ENCODE results near the gene LHPP. TPM values are rescaled to one million over a fixed set of nuclear protein-coding genes. Genes with fewer than 3 reads are reported as not detected.

Gene LHPP
- total RNA-seq, 2 donors from 2014 or later: 4.9 to 9.9 TPM

- no peak for ATAC-seq
These were observed 48.4 kb downstream of the LHPP start for GRCh38 chr10:124509880-124510632.

GRCh38 chr10:124510759-124511158 is 49.1 kb downstream of the LHPP start:
- intact Hi-C loops (cut with DNase I): no loop called here
- Histone ChIP-seq H3K27me3 (no peaks in the 10 kb centered on the region), H3K27ac (no peak overlapping the region), H3K36me3 (replicated peaks in 1 of 2; ENCODE audit: insufficient read depth in 1 of 2, low read depth in 2 of 2) (no peaks in the 10 kb centered on the region), H3K9me3 (no peaks in the 10 kb centered on the region), H3K4me1 (no peaks in the 10 kb centered on the region), H3K4me3 (no peak overlapping the region)
- WGBS, 2 donors: 87 to 93% methylated on average over 4 to 10 of the region's 10 CpGs
- ATAC-seq: no peak
- DNase-seq: no peak
- no peak for TF ChIP-seq POLR2A (IDR thresholded peaks at IDR 0.05)

More at GRCh38 chr10:124509880-124510632, 48.4 kb downstream of the LHPP start:
- no peaks in the 10 kb centered on the region for H3K36me3 ChIP-seq (replicated peaks in 1 of 2; ENCODE audit: insufficient read depth in 1 of 2, low read depth in 2 of 2)
- H3K4me1 ChIP-seq: no peaks in the 10 kb centered on the region
- DNase-seq: no peak
- H3K27me3 ChIP-seq: no peaks in the 10 kb centered on the region
- intact Hi-C loops (cut with DNase I): no loop called here
- TF ChIP-seq, protein P1, sequence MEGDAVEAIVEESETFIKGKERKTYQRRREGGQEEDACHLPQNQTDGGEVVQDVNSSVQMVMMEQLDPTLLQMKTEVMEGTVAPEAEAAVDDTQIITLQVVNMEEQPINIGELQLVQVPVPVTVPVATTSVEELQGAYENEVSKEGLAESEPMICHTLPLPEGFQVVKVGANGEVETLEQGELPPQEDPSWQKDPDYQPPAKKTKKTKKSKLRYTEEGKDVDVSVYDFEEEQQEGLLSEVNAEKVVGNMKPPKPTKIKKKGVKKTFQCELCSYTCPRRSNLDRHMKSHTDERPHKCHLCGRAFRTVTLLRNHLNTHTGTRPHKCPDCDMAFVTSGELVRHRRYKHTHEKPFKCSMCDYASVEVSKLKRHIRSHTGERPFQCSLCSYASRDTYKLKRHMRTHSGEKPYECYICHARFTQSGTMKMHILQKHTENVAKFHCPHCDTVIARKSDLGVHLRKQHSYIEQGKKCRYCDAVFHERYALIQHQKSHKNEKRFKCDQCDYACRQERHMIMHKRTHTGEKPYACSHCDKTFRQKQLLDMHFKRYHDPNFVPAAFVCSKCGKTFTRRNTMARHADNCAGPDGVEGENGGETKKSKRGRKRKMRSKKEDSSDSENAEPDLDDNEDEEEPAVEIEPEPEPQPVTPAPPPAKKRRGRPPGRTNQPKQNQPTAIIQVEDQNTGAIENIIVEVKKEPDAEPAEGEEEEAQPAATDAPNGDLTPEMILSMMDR (IDR thresholded peaks at IDR 0.05): no peak
- no peak for TF ChIP-seq POLR2A (IDR thresholded peaks at IDR 0.05)
- H3K27ac ChIP-seq: no peak overlapping the region
- 92 to 95% methylated on average over 22 to 26 of the region's 27 CpGs for WGBS, 2 donors
- H3K4me3 ChIP-seq: no peak overlapping the region
- H3K9me3 ChIP-seq: no peaks in the 10 kb centered on the region

DNA sequence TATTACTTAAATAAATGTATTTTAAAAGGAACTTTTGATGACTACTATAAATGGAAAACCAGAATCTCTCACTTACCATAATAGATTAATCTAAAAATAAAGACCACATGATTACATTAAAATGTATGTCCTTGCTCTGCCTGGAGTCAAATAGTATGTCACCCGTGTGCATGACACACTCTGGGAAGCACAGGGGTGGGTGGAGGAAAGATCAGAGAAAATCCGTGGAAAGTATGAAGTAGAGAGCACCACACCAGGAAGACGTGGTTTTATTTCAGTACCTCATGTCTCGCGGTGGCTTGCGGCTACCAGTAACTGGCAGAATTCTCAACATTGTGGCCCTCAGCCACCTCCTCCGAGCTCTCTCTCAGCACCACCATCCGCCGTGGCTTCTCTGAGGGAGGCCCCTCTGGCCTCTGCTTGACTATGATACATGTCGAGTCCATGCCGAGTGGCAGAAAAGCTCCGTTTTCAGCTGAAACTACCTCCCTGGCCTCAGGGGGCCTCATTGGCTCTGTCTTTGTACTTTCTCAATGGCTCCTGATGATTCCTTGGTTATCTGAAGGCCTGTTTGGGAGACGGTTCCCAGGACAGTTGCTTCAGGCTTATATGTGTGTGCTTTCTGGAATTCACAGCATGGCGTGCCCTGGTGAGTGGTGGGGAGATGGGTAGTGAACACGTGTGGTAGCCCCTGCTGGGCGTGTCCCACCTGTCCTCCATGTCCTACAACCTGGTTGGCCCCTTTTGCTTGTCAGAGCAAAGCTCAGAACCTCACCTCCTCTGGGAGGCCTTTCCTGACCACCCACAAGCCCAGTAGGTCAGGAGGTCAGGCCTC is 49.8 kb downstream of the LHPP start:
- H3K9me3 ChIP-seq: no peaks in the 10 kb centered on the region
- TF ChIP-seq POLR2A (IDR thresholded peaks at IDR 0.05): no peak
- TF ChIP-seq, protein P1 (IDR thresholded peaks at IDR 0.05): no peak
- intact Hi-C loops (cut with DNase I): no loop called here
- 89 to 90% methylated on average over 15 to 16 of the region's 16 CpGs for WGBS, 2 donors
- H3K4me3 ChIP-seq: no peak overlapping the region
- no peaks in the 10 kb centered on the region for H3K36me3 ChIP-seq (replicated peaks in 1 of 2; ENCODE audit: insufficient read depth in 1 of 2, low read depth in 2 of 2)
- H3K27me3 ChIP-seq: no peaks in the 10 kb centered on the region
- DNase-seq (peak in 1 of 4 donors; percentile 2), ATAC-seq (no peak)
- no peak overlapping the region for H3K27ac ChIP-seq
- no peaks in the 10 kb centered on the region for H3K4me1 ChIP-seq

DNA sequence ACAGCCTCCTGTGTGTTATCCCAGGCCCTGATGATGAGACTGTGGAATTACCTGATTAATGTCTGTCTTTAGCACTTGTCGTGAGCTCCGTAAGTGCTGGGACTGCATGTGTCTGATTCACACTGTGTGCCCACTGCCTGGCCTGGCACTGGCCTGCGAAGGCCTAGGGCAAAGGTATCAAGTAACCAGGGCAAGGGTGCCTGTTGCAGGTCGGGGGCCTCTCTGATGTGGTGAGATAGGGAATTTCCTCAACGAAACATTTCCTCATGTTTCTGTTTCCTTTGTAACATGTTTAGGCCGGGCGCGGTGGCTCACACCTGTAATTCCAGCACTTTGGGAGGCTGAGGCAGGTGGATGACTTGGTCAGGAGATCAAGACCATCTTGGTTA is 50.4 kb downstream of the LHPP start:
- TF ChIP-seq POLR2A (IDR thresholded peaks at IDR 0.05): no peak
- TF ChIP-seq, protein P1 (IDR thresholded peaks at IDR 0.05): no peak

GRCh38 chr10:124512600-124512999 is 51.0 kb downstream of the LHPP start:
- Histone ChIP-seq H3K4me1 (no peaks in the 10 kb centered on the region), H3K27me3 (no peaks in the 10 kb centered on the region), H3K4me3 (no peak overlapping the region), H3K27ac (no peak overlapping the region), H3K36me3 (replicated peaks in 1 of 2; ENCODE audit: insufficient read depth in 1 of 2, low read depth in 2 of 2) (no peaks in the 10 kb centered on the region), H3K9me3 (no peaks in the 10 kb centered on the region)
- no peak for TF ChIP-seq POLR2A (IDR thresholded peaks at IDR 0.05)
- TF ChIP-seq, protein P1 (IDR thresholded peaks at IDR 0.05): no peak
- no peak for DNase-seq
- intact Hi-C loops (cut with DNase I): no loop called here
- no peak for ATAC-seq
- 95 to 96% methylated on average over 7 to 8 of the region's 8 CpGs for WGBS, 2 donors

More for the DNA sequence above, 50.4 kb downstream of the LHPP start:
- intact Hi-C loops (cut with DNase I): no loop called here
- Histone ChIP-seq H3K4me3 (no peak overlapping the region), H3K27me3 (no peaks in the 10 kb centered on the region), H3K36me3 (replicated peaks in 1 of 2; ENCODE audit: insufficient read depth in 1 of 2, low read depth in 2 of 2) (no peaks in the 10 kb centered on the region), H3K27ac (no peak overlapping the region), H3K4me1 (no peaks in the 10 kb centered on the region), H3K9me3 (no peaks in the 10 kb centered on the region)
- no peak for DNase-seq
- no peak for ATAC-seq
- WGBS, 2 donors: 89 to 95% methylated on average over 8 of the region's 8 CpGs
